Stromal cell of bone marrow (primary cell): ENCODE measurements around the gene ADGRD1.
"Not testable (repeated sequence)": the region's sequence is repeated elsewhere in the genome, so short reads cannot be mapped to it uniquely, and the experiment has no call there.

Experiments
- DNase-seq: peaks from one replicate; pipeline ENCODE4 v3.0.0-alpha.2; 2012; ENCODE audit warnings: low read depth

ADGRD1 gene

GRCh38 chr12:131057211-131057721 is 103.6 kb downstream of the ADGRD1 start:
- DNase-seq = no peak

DNA sequence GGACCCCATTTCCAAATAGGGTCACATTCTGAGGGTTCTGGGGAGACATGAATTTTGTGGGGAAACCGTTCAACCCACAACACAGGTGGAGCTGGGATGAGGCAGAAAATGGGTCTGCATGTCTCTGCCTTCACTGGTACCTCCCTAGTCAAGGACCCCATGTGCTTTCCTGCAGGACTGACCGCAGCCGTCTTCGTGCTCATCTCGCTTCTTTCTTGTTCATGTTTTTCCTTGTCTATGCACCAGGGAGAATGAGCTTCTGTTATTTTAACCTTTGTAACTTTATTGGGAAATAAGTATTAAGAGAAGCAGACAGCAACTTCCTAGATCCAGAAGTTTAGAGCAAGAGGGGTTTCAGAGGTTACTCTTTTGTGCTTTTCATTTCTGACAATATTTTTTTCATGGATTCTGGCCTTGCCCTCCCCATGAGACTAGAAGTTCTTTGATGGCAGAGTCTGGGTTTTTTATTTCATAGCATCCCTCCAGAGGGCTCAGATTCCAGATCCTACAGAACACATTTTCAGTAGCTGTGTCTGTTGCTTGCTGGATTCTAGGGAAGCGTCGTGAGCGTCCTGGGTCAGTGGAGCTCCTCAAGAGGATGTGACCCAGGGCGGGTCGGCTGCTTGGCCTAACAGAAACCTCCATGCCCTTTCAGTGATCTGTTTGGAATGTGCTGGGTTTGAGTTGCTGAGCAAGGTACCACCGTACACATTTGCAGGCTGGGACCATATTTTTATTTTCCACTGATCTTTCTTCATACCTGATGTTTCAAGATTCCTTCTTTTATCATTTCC is 104.2 kb downstream of the ADGRD1 start:
- no peak for DNase-seq

DNA sequence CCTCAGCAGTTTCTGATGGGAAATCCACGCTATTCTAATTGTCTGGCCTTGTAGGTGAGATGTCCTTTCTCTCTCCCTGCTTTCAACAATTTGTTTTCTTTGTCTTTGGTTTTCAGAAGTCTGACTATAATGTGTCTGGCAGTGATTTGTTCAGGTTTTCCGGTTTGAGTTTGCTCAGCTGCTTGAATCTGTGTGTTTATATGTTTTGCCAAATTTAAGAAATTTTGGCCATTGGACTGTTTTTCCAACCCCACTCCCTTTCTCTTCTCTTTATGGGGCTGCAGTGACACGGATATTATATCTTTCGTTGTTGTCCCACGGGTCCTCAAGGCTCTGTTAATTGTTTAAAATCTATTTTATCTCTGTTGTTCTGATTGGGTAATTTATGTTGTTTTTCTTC is 105.0 kb downstream of the ADGRD1 start:
- DNase-seq = no peak

DNA sequence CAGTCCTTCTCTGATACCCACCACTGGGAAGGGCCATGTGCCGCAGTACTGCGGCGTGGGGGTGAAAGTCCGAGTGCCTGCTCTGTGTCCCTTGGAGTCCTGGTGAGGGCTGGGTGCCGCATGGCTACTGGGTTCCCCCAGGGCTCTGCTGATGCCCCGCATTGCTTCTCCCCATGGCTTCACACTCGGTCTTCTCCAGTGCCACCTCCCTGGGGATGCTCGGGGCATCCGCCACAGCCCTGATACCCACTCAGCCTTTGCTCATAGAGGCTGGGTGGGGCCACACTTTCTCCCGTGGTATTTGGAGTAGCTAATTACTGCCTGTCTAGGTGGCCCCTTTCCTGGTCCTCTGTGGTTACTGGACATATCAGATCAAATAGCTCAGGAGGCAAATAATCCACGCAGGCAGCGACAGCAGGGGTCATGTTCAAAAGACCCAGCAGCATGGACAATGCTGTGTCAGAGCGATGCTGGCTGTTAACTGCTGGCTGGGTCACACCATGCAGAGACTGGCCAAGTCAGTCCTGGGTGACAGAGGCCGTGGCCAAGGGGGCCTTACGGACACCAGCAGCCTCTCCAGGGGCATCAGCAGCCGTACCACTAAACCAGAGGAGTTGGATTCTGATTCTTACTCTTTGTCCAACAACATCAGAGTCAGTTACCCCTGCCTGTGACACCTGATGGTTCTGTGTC is 106.5 kb downstream of the ADGRD1 start:
- DNase-seq = no peak

GRCh38 chr12:131061041-131061806 is 107.5 kb downstream of the ADGRD1 start:
- no peak for DNase-seq

DNA sequence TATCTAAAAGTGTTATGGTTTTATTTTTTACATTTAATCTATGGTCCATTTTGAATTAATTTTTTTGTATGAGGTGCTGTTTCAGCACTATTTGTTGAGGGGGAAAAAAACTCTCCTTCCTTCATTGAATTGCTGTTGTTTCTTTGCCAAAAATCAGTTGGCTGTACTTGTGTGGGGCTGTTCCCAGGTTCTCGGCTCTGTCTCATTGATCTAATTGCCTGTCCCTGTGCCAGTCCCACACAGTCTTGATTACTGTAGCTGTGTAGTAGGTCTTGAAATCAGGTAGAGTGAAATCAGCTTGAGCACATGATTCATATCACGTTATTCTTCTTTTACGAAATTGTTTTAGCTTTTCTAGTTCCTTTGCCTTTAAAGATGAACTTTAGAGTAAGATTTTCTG is 109.7 kb downstream of the ADGRD1 start:
- DNase-seq = no peak

GRCh38 chr12:131063960-131064359 is 110.3 kb downstream of the ADGRD1 start:
- no peak for DNase-seq

DNA sequence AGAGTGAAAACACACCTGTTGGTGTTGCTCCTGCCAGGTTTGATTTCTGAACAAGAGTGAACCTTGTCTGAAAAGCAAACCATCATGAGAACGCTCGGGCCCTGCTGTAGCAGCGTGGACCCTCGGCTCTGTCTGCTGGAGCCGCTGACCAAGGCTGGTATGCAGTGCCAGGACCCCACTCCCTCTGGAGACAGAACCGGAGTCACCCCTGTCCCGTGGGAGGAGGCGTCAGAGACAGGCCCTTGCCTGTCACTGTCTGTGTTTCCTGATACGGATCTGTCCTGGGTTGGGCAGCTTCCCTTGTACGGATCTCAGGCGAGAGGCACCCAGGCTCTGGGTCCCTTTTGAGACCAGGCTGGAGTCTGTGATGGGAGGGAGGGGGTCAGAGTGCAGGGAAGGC is 111.6 kb downstream of the ADGRD1 start:
- DNase-seq = no peak

DNA sequence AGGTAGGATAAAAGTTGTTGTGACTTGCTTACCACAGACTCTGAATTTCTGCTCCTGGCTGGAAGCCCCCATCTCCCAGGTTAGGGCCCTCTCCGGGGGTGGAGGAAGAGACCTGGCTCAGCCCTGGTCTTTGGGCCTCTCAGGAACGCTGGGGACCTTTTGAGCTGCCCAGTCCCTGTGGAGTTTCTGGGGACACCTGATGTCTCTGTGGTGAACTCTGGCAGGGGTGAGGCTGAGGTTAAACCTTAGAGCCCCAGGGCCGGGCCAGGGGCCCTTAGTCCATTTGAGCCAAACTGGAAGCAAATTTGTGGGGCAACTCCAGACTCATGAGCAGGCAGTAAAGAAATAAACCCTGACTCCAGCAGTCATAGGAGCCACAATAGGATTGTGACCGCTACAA is 112.1 kb downstream of the ADGRD1 start:
- DNase-seq = no peak

- no peak for DNase-seq
Measured at GRCh38 chr12:131066207-131066885, 112.6 kb downstream of the ADGRD1 start.

- no peak for DNase-seq
Measured at GRCh38 chr12:131066886-131067490, 113.3 kb downstream of the ADGRD1 start.

GRCh38 chr12:131067981-131068851 is 114.5 kb downstream of the ADGRD1 start:
- no peak for DNase-seq

GRCh38 chr12:131068926-131069720 is 115.4 kb downstream of the ADGRD1 start:
- not testable (repeated sequence) for DNase-seq

DNA sequence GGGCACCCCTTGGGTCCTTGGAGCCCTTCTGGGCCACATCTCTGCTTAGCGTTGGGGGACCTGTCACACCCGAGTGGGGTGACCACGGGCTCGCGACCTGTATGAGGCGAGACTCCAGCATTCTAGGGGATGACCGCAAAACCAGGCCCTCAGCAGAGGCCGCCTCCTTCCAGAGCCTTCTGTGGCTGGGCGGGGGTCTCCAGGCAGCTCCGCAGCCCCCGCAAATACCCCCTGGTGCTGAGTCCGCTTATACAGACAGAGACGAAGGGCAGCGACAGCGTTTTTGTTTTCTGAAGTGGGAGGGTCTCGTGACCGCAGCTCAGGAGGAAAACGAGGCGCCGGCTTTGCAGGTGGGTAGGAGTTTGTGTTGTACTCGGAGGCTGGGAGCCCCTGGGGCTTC is 116.4 kb downstream of the ADGRD1 start:
- not testable (repeated sequence) for DNase-seq

GRCh38 chr12:131070668-131071067 is 117.0 kb downstream of the ADGRD1 start:
- not testable (repeated sequence) for DNase-seq

- DNase-seq = not testable (repeated sequence)
Measured at GRCh38 chr12:131071234-131071820, 117.6 kb downstream of the ADGRD1 start.

DNA sequence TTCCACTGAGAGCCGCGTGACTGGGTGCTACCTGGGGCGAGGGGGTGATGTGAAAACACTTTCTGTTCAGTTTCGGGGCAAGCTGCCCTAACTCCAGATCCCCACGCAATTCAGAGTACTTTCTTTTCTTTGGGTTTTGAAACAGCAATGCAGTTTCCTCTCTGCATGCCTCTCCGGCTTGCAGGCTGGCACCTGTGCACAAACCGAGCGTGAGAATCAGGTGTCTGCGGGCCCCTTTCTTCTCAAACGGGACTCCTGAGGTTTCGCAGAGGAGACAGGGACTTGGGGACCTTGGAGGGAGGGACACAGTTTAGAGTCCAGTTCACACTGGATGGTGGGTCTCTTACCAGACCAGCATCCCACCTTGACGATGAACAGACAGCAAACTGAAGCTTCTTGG is 118.2 kb downstream of the ADGRD1 start:
- not testable (repeated sequence) for DNase-seq

DNA sequence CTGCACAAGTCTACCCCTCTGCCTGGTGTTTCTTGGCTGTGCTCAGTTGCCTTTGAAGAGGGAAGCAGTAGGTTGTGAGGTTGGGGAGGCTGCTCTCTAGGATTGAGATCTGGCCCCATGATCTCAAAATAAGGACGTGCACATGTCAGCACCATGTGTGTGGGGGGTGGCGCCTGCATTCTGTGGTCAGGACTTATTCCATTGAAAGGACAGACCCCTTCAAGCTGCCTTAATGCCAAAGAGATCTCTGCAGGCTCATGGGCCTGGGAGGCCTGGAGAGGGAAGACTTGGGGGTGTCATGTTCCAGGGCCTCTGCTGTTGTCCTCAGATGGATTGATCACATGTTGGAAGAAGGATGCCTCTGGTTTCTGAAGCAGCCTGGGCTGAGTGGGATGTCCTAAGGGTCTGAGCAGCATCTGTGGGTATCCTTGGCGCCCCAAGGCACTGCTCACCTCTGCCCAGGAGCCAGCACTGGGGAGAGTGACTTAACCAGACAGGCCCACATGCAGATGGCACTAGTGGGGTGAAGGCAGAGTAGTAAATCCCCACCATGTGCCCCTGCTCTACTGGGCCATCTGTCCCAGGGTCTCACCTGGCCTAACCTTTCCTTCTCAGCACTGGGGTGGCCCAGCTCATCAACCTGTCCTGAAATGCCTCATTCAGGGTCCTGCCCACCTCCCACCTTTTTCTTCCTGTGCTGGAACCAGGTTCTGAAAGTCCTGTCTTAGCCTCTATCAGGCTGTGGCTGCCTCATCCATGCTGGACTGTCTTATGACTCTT is 118.9 kb downstream of the ADGRD1 start:
- no peak for DNase-seq
